ENCODE results near the gene GAREM2.
"Not testable (repeated sequence)": the region's sequence is repeated elsewhere in the genome, so short reads cannot be mapped to it uniquely, and the experiment has no call there.

GAREM2 gene

GRCh38 chr2:26165403-26165802 lies 7.5 kb upstream of the GAREM2 start:
- POLR2A ChIA-PET, result no interaction called here
- no peak overlapping the region for H3K4me3 ChIP-seq (ENCODE audit: low read depth, low read length)
- CTCF ChIA-PET, result interaction anchor here (1.4 to 1.7 kb wide), 2 partner anchors 20 to 174 kb away, joined by 3 to 5 read pairs; no protein-coding TSS in a partner anchor
- DNase-seq (ENCODE audit: low read depth, low spot score), result no peak
- TF ChIP-seq CTCF (IDR thresholded peaks at IDR 0.05; ENCODE audit: insufficient read depth, low read length, missing control alignments), result no peak

GRCh38 chr2:26166541-26166940 lies 6.3 kb upstream of the GAREM2 start:
- H3K4me3 ChIP-seq (ENCODE audit: low read depth, low read length); DNase-seq (ENCODE audit: low read depth, low spot score); POLR2A ChIA-PET: not testable (repeated sequence)
- CTCF ChIA-PET, result interaction anchor here (1.4 to 1.7 kb wide), 4 partner anchors 19 to 211 kb away, joined by 3 to 6 read pairs (median 4); no protein-coding TSS in a partner anchor

GRCh38 chr2:26168785-26169184 lies 4.1 kb upstream of the GAREM2 start:
- no peak for TF ChIP-seq CTCF (IDR thresholded peaks at IDR 0.05; ENCODE audit: insufficient read depth, low read length, missing control alignments)
- POLR2A ChIA-PET, result no interaction called here
- no peak overlapping the region for H3K4me3 ChIP-seq (ENCODE audit: low read depth, low read length)
- no peak for DNase-seq (ENCODE audit: low read depth, low spot score)
- CTCF ChIA-PET, result interaction anchor here (0.9 to 2.2 kb wide), 3 partner anchors 17 to 24 kb away, joined by 3 to 6 read pairs (median 5); no protein-coding TSS in a partner anchor

GRCh38 chr2:26169226-26169625 lies 3.7 kb upstream of the GAREM2 start:
- ChIA-PET CTCF (interaction anchor here (0.9 to 2.2 kb wide), 3 partner anchors 16 to 24 kb away, joined by 3 to 6 read pairs (median 5); no protein-coding TSS in a partner anchor), POLR2A (no interaction called here)
- DNase-seq (ENCODE audit: low read depth, low spot score), result no peak
- no peak for TF ChIP-seq CTCF (IDR thresholded peaks at IDR 0.05; ENCODE audit: insufficient read depth, low read length, missing control alignments)
- H3K4me3 ChIP-seq (ENCODE audit: low read depth, low read length), result no peak overlapping the region

- H3K4me3 ChIP-seq (ENCODE audit: low read depth, low read length), result no peak overlapping the region
- POLR2A ChIA-PET, result no interaction called here
- no peak for TF ChIP-seq CTCF (IDR thresholded peaks at IDR 0.05; ENCODE audit: insufficient read depth, low read length, missing control alignments)
- no peak for DNase-seq (ENCODE audit: low read depth, low spot score)
- CTCF ChIA-PET, result interaction anchor here (1.4 to 2.2 kb wide), 2 partner anchors 21 to 25 kb away, joined by 3 to 6 read pairs; no protein-coding TSS in a partner anchor
Observed at GRCh38 chr2:26169681-26170414, 3.0 kb upstream of the GAREM2 start.

DNA sequence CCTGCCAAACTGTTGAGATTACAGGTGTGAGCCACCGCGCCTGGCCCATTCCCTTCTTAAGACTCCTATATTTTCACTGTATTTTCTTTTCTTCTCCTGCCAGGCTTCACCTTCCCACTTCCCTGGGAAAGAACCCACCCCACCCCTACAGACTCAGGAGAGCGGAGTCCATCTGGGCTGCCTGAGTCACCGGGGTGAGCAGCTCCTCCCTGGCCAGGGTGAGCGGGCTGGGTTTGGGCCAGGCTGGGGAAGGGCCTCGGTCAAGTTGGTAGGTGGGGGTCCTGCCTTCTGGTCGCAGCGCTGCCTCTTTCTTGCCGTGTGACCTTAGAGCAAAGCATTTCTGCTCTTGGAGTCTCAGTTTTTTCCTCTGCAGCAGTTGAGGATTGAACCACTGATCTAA lies 2.1 kb upstream of the GAREM2 start:
- POLR2A ChIA-PET, result no interaction called here
- CTCF ChIA-PET, result interaction anchor here (2.2 kb wide), 1 partner anchor 26 kb away, joined by 6 read pairs; no protein-coding TSS in a partner anchor
- H3K4me3 ChIP-seq (ENCODE audit: low read depth, low read length), result no peak overlapping the region
- TF ChIP-seq CTCF (IDR thresholded peaks at IDR 0.05; ENCODE audit: insufficient read depth, low read length, missing control alignments), result no peak
- DNase-seq (ENCODE audit: low read depth, low spot score), result no peak

Measured in AG04449 (cell line).